ENCODE results near the gene KCNQ5. TPM values are rescaled to one million over a fixed set of nuclear protein-coding genes. Genes with fewer than 3 reads are reported as not detected.

KCNQ5 gene
- total RNA-seq, 2 donors from 2014 or later = 0.22 to 0.56 TPM

- Histone ChIP-seq H3K27ac (no peak overlapping the region), H3K4me3 (no peak overlapping the region), H3K9me3 (no peaks in the 10 kb centered on the region), H3K27me3 (no peaks in the 10 kb centered on the region), H3K36me3 (no peaks in the 10 kb centered on the region), H3K4me1 (no peaks in the 10 kb centered on the region), H3K9ac (ENCODE audit: low read depth in 2 of 2, low read length in 2 of 2) (no peak overlapping the region)
- intact Hi-C loops (cut with DNase I) = no loop called here
- no peak for DNase-seq
- TF ChIP-seq, protein P1, sequence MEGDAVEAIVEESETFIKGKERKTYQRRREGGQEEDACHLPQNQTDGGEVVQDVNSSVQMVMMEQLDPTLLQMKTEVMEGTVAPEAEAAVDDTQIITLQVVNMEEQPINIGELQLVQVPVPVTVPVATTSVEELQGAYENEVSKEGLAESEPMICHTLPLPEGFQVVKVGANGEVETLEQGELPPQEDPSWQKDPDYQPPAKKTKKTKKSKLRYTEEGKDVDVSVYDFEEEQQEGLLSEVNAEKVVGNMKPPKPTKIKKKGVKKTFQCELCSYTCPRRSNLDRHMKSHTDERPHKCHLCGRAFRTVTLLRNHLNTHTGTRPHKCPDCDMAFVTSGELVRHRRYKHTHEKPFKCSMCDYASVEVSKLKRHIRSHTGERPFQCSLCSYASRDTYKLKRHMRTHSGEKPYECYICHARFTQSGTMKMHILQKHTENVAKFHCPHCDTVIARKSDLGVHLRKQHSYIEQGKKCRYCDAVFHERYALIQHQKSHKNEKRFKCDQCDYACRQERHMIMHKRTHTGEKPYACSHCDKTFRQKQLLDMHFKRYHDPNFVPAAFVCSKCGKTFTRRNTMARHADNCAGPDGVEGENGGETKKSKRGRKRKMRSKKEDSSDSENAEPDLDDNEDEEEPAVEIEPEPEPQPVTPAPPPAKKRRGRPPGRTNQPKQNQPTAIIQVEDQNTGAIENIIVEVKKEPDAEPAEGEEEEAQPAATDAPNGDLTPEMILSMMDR (IDR thresholded peaks at IDR 0.05) = no peak
Measured at GRCh38 chr6:72819609-72820008, 197.7 kb downstream of the KCNQ5 start.

DNA sequence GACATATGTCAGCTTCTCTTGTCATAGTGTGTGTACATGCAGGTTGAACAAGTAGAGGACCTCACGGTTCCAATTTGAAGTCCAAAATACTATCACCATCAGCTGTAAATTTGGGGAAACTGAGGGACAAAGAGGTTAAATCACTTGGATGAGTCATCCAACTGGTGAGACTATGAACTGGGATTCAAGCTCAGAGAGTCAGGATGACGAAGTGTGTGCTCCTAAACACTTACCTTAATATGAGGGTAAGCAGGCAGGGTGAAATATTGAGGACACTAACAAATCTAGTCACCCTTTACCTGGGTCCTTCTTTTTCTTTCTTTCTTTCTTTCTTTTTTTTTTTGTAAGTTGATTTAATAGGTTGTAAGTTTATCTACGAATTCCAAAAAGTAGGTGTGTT, 198.3 kb downstream of the KCNQ5 start:
- intact Hi-C loops (cut with DNase I) = no loop called here
- DNase-seq = no peak
- TF ChIP-seq, protein P1 (IDR thresholded peaks at IDR 0.05) = no peak
- H3K4me1 ChIP-seq = no peaks in the 10 kb centered on the region
- H3K4me3 ChIP-seq = no peak overlapping the region
- no peak overlapping the region for H3K27ac ChIP-seq
- H3K27me3 ChIP-seq = no peaks in the 10 kb centered on the region
- H3K9me3 ChIP-seq = no peaks in the 10 kb centered on the region
- H3K36me3 ChIP-seq = no peaks in the 10 kb centered on the region
- no peak overlapping the region for H3K9ac ChIP-seq (ENCODE audit: low read depth in 2 of 2, low read length in 2 of 2)

DNA sequence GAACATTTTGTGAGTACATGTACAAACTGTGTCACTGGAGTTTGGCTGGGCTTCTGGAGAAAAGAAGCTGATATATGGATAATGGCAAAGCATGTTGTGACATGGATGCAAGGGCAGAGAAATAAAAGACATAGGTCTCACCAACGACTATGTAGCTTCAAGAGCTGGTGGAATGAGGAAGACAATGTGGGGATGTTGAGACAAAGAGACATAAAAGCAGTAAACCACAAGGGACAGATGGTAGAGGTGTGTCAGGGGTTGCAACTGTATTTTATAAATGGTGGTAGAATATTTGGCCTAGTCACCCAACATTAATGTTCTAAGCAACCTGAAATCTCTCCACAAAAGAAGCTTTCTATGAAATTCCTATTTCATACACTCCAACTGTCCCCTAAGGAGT, 199.0 kb downstream of the KCNQ5 start:
- H3K4me3 ChIP-seq = no peak overlapping the region
- TF ChIP-seq, protein P1 (IDR thresholded peaks at IDR 0.05) = no peak
- no peaks in the 10 kb centered on the region for H3K4me1 ChIP-seq
- H3K9me3 ChIP-seq = no peaks in the 10 kb centered on the region
- H3K9ac ChIP-seq (ENCODE audit: low read depth in 2 of 2, low read length in 2 of 2) = no peak overlapping the region
- intact Hi-C loops (cut with DNase I) = no loop called here
- no peak overlapping the region for H3K27ac ChIP-seq
- no peak for DNase-seq
- no peaks in the 10 kb centered on the region for H3K36me3 ChIP-seq
- no peaks in the 10 kb centered on the region for H3K27me3 ChIP-seq

- TF ChIP-seq, protein P1 (IDR thresholded peaks at IDR 0.05) = no peak
- no peak for DNase-seq
- H3K27me3 ChIP-seq = no peaks in the 10 kb centered on the region
- H3K36me3 ChIP-seq = no peaks in the 10 kb centered on the region
- H3K4me3 ChIP-seq = no peak overlapping the region
- H3K4me1 ChIP-seq = no peaks in the 10 kb centered on the region
- no peaks in the 10 kb centered on the region for H3K9me3 ChIP-seq
- no peak overlapping the region for H3K27ac ChIP-seq
- no peak overlapping the region for H3K9ac ChIP-seq (ENCODE audit: low read depth in 2 of 2, low read length in 2 of 2)
- intact Hi-C loops (cut with DNase I) = no loop called here
Measured at GRCh38 chr6:72822023-72822422, 200.2 kb downstream of the KCNQ5 start.

GRCh38 chr6:72822691-72823090, 200.8 kb downstream of the KCNQ5 start:
- TF ChIP-seq, protein P1 (IDR thresholded peaks at IDR 0.05) = no peak
- H3K27ac ChIP-seq = no peak overlapping the region
- H3K27me3 ChIP-seq = no peaks in the 10 kb centered on the region
- H3K36me3 ChIP-seq = no peaks in the 10 kb centered on the region
- no peaks in the 10 kb centered on the region for H3K4me1 ChIP-seq
- no peak for DNase-seq
- H3K9ac ChIP-seq (ENCODE audit: low read depth in 2 of 2, low read length in 2 of 2) = no peak overlapping the region
- no peak overlapping the region for H3K4me3 ChIP-seq
- H3K9me3 ChIP-seq = no peaks in the 10 kb centered on the region
- intact Hi-C loops (cut with DNase I) = no loop called here

DNA sequence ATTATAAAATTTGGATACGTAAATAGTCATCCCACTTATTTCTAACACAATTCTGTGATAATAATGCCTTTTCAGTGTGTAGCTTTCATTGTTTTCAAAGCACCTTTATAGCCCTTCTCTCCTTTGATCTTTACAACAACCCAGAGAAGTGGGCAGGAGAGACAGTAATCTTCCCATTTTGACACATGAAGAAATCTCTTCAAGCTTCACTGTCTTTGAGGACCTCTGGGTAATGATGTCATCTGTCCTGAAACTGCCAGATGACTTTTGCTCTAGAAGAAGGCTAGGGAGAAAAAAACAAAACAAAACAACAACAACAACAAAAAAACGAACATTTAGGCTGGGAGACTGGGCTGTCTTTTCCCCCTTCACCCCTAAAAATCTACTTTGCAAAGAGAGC, 203.0 kb downstream of the KCNQ5 start:
- Histone ChIP-seq H3K9me3 (no peaks in the 10 kb centered on the region), H3K27ac (no peak overlapping the region), H3K27me3 (no peaks in the 10 kb centered on the region), H3K4me3 (no peak overlapping the region), H3K9ac (ENCODE audit: low read depth in 2 of 2, low read length in 2 of 2) (no peak overlapping the region), H3K4me1 (no peaks in the 10 kb centered on the region), H3K36me3 (no peaks in the 10 kb centered on the region)
- TF ChIP-seq, protein P1 (IDR thresholded peaks at IDR 0.05) = no peak
- no peak for DNase-seq
- intact Hi-C loops (cut with DNase I) = no loop called here
